Activated effector memory CD4-positive, alpha-beta T cell treated with Interleukin-2 at 50 U/mL for 16 hours (primary cell): ENCODE results near the gene PER1.
"Not testable (repeated sequence)": the region's sequence is repeated elsewhere in the genome, so short reads cannot be mapped to it uniquely, and the experiment has no call there.

Experiments
- DNase-seq: peaks from one replicate; pipeline ENCODE4 v3.0.0-alpha.2; 2020

Gene PER1

DNA sequence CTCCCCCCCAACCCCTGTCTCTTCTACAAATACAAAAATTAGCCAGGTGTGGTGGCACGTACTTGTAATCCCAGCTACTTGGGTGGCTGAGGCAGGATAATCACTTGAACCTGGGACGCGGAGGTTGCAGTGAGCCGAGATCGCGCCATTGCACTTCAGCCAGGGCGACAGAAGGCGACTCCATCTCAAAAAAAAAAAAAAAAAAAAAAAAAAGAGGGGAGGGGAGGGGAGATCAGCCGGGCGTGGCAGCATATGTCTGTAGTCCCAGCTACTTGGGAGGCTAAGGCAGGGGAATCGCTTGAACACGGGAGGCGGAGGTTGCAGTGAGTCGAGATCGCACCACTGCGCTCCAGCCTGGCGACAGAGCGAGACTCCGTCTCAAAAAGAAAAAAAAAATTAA is 18.0 kb upstream of the PER1 start:
- not testable (repeated sequence) for DNase-seq

DNA sequence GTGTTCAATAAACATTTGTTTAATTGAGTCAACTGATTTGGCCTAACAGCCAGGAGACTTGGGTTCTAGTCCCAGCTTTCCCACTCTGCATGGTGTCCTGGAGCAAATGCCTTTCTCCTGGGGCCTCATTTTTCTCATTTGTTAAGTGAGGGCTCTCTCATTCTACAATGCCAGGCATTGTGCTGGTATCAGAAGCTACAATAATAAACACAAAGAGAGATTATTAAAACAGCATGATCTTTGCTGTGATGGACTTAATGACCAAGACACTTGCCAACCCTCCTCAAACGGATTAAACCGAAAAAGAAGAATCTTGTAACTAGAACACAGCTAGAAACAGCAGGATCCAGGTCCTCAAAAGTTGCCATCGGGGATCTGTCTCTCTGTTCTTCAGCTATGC is 15.3 kb upstream of the PER1 start:
- no peak for DNase-seq

DNA sequence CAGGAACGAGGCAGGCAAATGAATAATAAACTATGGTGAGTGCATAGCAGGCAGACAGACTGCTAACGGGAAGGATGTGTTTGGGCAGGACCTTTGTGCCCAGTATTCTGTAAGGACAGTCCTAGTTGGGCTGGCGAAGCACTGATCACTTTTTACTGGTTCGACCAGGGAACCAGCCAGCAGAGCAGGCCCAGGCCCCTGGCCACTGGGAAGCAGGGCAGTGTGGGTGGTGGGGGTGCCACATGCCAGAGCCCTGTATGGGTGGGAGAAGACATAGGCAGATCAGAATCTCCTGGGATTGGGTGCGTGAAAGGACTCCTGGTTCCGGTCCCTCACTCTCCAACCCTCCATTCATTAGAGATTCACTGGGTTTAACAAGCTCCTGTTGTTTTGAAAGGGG is 14.5 kb upstream of the PER1 start:
- DNase-seq: no peak

DNA sequence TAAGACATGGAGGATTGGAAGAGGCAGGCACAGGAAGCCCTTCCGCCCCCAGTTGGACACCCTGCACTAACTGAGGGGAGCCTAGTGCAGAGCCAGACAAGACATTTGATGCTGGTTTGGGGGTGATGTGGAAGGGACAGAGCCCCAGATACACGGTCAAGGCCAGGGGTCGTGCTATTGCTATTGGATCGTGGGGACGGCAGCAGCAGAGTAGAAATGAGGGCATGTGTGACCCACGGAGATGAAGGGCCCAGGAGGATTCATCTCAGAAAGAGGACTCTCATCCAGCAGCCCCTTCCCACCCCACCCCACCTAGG is 12.6 kb upstream of the PER1 start:
- no peak for DNase-seq

DNA sequence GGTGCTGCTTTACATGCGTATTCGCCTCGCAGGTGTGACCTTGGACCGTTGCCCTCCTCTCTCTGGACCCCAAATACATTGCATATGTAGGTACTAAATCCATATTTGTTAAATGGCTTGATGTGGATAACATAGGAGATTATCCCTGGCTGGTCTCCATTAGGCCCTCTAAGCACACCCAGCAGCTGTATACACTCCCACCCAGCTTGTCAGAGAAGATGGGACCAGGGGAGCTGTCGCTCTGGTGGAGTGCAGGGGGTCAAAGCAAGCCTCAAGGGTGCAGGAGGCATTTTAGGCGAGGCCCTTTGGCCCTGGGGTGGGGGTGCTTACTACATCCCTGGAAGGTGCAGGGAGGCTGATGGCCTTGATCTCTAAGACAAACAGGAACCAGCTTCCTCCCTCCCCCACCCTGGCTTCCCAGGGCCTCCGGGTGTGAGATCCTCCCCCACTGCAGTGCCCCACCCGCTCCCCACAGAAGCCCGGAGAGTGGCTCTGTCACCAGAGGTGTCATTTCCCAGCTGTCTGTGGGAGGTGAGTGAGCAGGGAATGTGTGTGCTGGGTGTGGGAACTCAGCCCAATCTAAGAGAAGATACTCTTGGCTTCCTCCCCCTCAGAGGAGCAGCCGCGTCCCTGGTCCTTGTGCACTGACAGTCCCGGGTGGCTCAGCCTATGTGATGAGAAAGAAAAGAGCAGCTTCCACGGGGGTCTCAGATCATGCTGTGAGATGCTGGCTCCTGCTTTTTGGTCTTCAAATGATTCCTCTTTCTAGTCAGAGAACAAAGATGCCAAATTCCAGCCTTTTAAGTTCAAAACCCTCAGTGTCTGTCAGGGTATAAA is 12.0 kb upstream of the PER1 start:
- DNase-seq: peak; percentile 65

DNA sequence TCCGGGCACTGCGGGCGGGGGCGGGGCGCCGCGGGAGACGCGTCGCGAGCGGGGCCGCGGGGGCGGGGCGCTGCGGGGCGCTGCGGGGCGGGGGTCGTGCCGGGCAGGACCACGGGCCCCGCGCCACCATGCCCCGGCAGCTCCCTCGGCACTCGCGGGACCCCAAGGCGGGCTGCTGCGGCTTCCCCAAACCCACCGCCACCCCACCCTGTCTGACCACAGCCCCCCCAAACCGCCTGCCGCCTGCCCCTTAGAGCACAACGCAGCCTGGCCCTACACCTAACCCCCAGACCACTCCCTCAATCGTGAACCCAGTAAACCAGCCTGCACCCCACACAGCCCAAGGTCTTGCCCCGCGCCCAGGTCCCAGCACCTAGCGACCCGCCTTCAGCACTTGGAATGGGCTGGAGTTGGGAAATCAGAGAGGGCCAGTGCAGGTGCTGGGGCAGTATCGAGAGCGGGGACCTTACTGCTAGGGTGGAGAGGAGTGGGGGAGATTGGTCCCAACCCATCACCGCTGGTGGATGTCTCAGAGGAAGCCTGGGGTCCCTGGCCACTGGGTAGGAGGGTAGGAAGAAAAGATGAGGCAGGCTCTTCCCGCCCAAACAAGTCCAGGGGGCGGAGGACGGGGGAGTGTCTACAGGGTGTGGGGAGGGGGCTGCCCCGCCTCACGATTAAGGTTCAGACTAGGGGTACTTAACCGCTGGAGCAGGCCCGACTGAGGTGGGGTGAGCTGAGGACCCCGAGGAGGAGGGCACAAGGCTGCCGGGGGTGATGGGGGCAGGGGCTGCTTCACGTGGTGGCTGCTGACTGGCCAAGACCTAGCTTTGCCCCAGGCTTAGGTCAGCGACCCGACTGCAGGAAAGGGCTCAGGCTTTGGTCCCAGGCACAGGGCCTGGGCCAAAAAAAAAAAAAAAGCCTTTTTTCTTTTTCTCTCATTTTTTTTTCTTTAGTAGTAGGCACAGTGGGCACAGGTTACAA is 11.1 kb upstream of the PER1 start:
- DNase-seq: no peak

DNA sequence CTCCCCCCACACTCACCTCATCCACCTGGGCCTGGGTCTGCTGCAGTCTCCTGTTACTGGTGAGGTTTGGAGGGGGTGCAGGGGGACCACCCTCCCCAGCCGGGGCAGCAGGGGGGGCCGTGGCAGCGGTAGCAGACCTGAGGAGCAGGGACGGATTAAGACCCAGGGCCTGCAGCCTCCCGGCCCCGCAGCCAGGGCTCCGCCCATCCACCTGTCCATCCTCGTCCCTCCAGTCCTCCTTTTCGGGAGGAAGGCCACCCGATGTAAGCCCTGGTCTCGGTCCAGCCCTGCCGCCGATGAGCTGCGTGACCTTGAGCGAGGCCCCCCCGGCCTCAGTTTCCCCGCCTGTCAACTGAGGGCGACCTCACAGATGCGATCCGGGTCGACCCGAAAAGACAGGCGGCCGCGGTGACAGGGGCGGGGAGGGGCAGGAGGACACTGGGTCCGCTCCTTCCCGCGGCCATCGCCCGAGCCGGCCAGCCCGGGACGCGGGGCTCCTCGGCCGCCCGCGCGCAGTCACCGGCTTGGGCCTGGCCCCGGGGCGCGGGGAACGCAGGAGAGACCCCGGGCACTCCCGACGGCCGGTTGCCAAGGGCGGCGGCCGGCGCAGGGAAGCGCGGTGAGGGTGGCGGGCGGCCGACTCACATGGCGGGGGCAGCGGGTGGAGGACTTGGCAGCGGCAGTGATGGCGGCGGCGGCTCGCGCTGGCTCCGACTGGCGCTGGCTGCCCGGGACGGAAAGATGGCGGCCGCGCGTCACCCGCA is 10.2 kb upstream of the PER1 start, which contains the start of gene VAMP2:
Gene VAMP2, minus strand, starts transcription at position 716 of the 764 bp plus-strand sequence. Its CDS starts 69 bp downstream, at position 647.
- DNase-seq: peak; percentile 79

DNA sequence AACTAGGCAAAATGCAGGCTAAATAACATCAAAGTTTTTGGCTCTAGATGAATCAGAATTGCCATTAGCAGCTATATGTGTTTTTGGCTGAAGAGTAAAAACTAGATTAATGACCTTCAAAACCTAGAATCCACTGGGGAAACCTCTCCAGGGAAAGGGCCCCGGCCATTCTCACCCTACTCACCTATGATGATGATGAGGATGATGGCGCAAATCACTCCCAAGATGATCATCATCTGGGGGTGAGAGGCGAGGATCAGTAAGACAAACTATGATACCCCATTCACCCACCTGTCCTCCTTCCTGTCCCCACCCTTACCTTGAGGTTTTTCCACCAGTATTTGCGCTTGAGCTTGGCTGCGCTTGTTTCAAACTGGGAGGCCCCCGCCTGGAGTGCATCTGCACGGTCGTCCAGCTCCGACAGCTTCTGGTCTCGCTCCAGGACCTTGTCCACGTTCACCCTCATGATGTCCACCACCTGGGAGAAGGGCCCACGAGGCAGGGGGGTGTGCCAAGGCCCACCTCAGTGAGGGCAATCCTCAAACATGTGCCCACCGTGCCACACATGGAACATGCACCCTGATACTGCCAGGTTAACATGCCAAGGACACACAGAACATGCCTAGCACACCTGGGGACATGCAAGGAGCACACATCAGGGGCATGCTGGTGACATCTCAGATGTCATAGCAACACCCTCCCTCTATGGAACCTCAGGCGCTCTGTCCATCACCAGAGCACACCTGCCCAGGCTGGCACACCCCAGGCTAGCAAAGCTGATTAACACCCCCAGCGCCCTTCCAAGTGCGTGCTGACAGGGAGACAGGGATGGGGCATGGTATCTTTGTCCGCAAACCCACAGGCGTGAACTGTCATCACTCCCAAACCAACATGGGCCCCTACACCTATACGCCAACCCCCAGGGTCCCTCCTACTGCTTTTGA is 9.4 kb upstream of the PER1 start:
- no peak for DNase-seq

DNA sequence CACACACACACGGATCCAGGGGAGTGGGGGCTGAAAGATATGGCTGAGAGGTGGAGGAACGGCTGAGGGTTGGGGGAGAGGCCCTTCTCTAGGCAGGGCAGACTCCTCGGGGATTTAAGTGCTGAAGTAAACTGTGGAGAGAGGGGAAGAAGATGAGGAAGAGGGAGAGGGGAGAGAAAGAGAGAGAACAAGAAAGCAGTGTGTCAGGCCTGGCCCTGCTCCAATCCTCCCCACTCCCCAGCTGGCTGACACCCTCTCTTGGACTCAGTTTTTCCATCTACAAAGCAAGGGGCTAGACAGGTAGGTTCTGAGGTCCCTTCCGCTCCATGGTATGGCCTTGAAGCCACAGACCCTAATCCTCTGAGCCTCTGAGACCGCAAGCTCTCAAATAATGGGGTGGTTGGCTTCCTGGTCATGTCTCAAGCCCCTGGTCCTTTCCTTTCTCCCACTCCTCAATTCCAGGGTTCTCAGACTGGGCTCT is 8.6 kb upstream of the PER1 start:
- no peak for DNase-seq

DNA sequence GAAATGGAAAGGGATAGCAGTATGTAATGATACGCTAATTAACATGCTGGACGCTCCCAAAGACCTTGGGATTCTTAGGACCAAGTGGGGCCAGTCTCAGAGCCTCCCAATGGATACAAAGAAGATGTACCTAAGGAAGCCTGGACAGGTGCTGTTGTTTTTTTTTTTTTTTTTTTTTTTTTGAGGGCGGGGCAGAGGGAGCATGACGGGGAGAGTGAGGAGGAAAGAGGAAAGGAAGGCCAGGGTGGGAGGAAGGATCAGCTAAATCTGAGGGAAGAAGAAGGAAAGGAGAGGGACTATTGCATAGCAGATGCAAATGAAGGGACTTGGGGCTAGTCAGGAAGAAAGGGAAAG is 8.0 kb upstream of the PER1 start:
- DNase-seq: no peak

DNA sequence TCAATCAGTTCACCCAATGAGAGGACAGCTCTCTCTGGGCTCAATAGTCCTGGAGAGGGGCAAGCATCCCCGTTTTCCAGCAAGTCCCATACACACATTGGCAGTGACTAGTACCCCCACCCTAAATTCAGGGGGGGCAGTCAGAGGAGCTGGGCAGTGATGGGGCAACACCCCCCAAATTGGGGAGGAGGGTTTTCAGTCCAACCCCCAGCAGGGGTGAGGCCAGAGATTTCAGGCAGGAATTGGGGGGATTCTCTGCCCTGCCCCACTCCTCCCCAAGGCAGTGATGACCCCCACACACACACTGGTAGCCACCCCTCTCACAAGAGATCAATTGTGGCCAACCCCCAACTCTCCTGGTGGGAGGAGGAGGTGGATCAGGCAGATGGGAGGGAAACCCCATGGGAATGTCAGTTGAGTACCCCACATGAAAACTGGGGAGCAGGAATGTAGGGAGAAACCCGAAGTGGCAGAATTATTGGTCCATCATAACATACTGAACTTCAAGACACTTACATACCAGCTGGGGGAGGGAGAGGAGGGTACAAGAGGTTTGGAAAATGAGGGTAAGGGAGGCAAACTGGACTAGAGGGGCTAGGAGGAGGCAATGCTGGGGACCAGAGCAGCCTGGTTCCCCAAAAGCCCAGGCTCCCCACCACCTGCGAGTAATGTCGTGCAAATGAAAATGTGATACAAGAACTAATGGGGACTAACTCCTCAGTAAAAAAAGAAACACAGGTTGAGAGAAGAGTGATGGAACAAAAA is 7.4 kb upstream of the PER1 start:
- no peak for DNase-seq

DNA sequence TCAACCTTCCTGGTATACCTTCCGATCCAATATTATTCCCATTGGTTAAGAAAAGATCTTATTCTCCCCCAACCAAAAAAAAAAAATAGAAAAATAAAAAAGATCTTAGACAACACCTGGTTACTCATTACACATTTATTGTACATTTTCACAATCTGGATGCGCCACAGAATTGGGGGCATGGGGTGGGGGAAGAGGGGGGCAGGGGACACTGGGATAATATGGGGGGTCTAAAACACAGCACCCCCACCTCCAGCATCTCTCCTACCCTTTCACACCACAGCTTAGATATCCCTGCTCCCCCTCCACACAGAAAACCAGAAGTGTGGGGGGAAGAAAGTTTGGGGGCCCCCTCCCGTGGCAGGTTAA is 6.8 kb upstream of the PER1 start:
- no peak for DNase-seq

DNA sequence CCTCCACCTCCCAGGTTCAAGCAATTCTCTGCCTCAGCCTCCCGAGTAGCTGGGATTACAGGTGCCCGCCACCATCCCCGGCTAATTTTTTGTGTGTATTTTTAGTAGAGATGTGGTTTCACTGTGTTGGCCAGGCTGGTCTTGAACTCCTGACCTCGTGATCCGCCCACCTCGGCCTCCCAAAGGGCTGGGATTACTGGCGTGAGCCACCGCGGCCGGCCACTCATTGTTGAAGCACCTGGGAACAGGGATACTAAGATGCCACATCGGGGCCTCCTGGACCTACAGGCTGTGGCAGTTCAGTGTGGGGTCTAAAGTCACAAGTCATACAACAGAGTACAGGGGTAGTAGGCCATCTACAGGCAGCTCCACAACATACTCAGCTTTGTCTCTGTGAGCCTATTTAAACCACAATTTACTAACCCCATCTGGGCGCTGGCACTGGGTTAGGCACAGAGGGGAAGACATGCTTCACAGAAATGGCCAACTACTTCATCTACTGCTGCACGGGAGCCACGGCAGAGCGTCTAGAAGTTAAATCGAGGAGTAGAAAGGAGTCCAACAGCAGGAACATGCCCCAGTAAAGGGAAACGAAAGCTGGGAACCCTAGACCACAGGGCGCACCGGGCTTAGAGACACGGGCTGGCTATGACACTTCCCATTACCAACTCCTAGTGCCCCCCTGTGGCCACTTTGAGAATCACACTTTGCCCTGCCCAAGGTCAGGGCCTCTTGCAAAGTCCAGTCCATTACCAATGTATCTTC is 6.2 kb upstream of the PER1 start:
- DNase-seq: peak; percentile 75

DNA sequence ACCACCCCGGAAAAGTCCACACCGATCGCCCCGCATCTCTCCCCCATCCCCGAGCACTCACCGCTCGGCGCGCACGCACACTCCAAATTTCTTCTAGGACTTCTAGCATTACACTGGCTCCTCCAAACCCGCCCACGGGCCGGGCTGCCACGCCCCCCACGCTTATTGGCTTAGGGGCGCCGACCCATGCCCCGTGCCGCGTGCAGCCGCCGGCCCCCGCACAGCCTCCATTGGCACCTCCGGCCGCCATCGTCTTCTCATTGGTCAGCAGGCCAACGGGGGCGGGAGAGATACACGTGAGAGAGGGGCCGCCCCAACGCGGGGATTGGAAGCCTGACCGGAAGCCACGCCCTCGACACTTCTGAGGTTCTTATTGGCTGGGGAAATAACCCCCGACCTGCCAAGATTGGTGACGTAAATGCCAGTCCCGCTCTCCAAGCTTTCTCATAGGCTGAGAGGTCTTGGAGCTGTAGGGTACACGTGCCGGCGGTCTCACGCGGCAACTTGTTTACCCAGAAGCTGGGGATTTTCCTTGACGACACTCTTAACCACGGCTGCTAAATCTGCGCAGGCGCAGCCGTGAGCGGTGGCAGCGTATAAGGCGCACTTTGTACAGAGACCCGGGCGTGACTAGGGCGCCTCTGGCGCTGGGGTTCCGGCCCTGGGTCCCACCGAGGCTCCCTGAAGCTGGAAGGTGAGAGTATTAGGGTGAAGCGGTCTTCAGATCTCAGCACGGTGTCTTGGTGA is 4.2 kb upstream of the PER1 start:
- peak; percentile 100 for DNase-seq

DNA sequence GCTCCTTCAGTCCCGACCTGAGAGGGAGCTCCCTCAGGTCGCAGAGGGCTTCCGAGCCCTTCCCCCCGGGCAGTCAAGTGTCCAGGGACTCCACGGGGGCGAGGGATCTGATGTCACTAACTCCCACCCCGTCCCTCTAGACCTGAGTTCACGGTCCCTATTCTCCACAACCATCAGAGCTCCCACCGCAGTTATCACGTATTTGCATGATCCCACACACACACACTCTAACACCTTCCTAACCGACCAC is 3.7 kb upstream of the PER1 start:
- DNase-seq: no peak

DNA sequence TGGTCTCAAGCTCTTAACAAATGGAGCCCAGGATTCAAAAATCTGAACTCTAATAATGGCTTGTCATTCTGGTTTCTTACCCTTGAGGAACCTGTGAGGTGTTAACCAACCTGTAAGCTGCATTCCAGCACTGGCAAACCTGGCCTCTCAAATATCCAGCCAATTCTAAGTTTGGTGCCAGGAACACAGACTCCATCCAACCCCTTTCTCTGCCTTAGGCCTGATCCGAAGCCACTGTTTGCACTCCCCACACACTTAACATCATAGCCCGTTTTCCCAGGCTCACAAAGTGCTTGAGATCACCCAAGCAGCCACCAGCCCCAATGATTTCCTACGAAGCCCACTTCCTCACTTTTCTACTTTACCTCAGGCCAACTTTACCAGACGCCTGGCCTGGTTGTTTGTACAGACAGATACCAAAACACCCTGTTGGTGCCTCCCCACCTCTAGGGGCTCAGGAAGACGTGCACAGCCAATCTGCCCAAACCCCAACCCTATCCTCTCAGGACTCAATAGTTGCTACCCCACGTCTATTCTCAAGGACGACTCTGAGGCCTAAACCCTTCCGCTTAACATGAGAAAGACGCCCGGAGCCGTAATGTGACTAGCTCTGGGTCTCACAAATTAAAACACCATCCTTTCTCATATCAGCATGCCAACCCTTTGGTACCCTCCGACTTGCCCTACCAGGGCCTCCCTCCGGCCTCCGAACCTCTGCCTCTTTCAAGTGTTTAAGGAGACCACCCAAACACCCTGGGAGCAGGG is 3.2 kb upstream of the PER1 start:
- DNase-seq: no peak

DNA sequence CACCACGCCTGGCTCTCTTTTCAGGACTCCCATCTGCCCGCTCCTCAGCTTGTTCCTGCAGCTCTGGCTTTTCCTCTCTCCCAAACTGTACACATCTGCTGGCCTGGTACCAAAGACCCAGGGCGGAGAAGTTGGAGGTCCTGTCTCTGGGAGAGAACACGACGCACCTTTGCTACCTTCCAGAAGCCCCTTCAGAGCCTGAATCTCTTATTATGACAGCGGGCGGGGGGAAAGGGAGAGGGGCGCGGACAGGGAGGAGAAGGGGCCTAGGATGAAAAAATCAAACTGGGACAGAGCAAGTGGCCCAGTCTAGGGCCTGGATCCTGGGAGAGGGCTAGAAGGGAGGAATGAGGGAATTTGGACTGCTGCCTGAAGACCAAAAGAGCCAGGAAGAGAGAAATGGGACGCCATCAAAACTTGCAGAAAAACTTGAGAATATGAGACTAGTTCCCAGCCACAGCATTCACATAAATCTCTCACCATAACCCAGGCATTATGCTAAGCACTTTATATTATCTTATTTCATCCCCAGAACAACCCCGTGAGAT is 2.5 kb upstream of the PER1 start:
- no peak for DNase-seq

DNA sequence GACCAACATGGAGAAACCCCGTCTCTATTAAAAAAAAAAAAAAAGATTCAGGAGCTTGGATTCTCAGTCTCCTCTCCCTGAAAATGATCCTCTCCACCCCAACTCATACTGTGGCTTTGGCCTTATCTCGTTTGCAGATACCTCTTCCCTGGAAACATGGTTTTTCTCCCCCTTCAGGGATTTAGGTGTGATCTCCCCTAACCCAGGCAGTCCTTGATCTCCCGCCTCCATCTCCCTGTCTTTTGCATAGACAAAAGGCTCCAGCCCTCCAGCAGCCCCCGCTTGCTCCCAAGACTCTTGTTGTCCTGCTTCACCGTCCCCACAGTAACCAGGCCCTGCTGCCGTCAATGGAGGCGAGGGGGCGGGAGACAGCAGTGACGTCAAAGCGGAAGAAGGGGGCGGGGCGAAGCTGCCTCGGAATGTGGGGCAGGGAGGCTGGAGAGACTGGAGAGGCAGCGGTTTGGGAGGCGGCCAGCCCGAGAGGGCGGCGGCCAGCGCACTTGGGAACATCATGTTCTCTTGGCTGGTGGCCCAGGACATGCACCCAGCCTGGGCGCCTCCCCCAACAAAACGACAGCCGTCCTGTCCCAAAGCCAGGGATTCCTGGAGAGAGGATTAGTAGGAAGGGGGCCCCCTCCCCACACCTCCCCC is 1.9 kb upstream of the PER1 start:
- peak; percentile 80 for DNase-seq
